HCT116 (cell line): ENCODE data around the gene GSTO1. TPM values are rescaled to one million over a fixed set of nuclear protein-coding genes. Genes with fewer than 3 reads are reported as not detected.

Experiments used
- ATAC-seq: fragments of 200-7000 bp; cut with Tn5 transposase; 2 replicates; pipeline ENCODE4 v1.9.1; 2020; ENCODE audit warnings: mild to moderate bottlenecking, moderate library complexity
- BruUV-seq: library from RNA; stranded (reverse); fragments of 400-500 nt; replicated peaks from 2 replicates; lab custom pipeline; 2021; lab: Mats Ljungman, UMichigan
- CTCF ChIA-PET: fragments of 300-600 bp; sonication (Branson Sonifier 250); formaldehyde crosslinking; loops from one replicate; lab custom pipeline; 2021; ENCODE audit warnings: antibody characterized with exemption; lab: Charles Lee
- POLR2A ChIA-PET: fragments of 300-600, 350-600 bp; sonication (Branson Sonifier 250); formaldehyde crosslinking; loops from one replicate; lab custom pipeline; 2021; ENCODE audit warnings: antibody characterized with exemption; lab: Charles Lee
- RAD21 ChIA-PET, 2 experiments: fragments of 300-600 bp; sonication (Branson Sonifier 250); formaldehyde crosslinking; loops; one replicate each; lab custom pipeline; 2023; ENCODE audit warnings: low total read pairs in 2 of 2; ENCODE audit not compliant: uncharacterized antibody in 2 of 2, unreplicated experiment in 2 of 2, low non-redundant PET in 1 of 2; lab: Charles Lee
- DNase-seq: peaks from one replicate; pipeline ENCODE4 v3.0.0-alpha.2; 2010; ENCODE audit warnings: low read depth, low spot score
- H2AFZ ChIP-seq: fragments of 200-600 bp; shearing (Covaris generic), sonication (generic); 2 replicates; pipeline ENCODE4 v1.6.1; 2017; ENCODE audit warnings: low read depth, mixed run types, mixed read lengths, antibody characterized with exemption, low read length; ENCODE audit not compliant: poor library complexity, severe bottlenecking
- H3K27ac ChIP-seq: 2 replicates; pipeline ENCODE4 v1.5.1; 2012; ENCODE audit warnings: low read depth, low read length
- H3K27me3 ChIP-seq: fragments of 200-600 bp; sonication (generic); 2 replicates; pipeline ENCODE4 v1.6.1; 2016; ENCODE audit warnings: mixed run types, low read length, mixed read lengths; ENCODE audit not compliant: insufficient read depth
- H3K36me3 ChIP-seq, 2 experiments: fragments of 200-500 bp in 1 of 2; fragments of 200-600 bp in 1 of 2; sonication (Bioruptor generic) in 1 of 2; sonication (generic) in 1 of 2; 2 replicates each; pipeline versions ENCODE4 v1.5.1 to v1.6.1; 2014 to 2016; ENCODE audit warnings: low read length in 2 of 2, inconsistent platforms in 1 of 2, mixed read lengths in 1 of 2, mixed run types in 1 of 2; ENCODE audit not compliant: insufficient read depth in 2 of 2, control insufficient read depth in 1 of 2
- H3K4me1 ChIP-seq, 2 experiments: fragments of 200-600 bp in 1 of 2; sonication (generic) in 1 of 2; 2 replicates each; pipeline versions ENCODE4 v1.5.1 to v1.6.1; 2012 to 2017; ENCODE audit warnings: low read length in 2 of 2, inconsistent platforms in 1 of 2, mild to moderate bottlenecking in 1 of 2, mixed read lengths in 1 of 2, mixed run types in 1 of 2, moderate library complexity in 1 of 2; ENCODE audit not compliant: insufficient read depth in 2 of 2, control insufficient read depth in 1 of 2
- H3K4me2 ChIP-seq: fragments of 200-600 bp; sonication (generic); 2 replicates; pipeline ENCODE4 v1.6.1; 2017; ENCODE audit warnings: mixed run types, low read length, mixed read lengths
- H3K4me3 ChIP-seq, 2 experiments: fragments of 200-600 bp in 1 of 2; sonication (generic) in 1 of 2; replicated peaks in 1 of 2; 2 replicates each; pipeline ENCODE4 v1.5.1; 2011 to 2016; ENCODE audit warnings: low read length in 2 of 2, control low read depth in 1 of 2, low read depth in 1 of 2, mild to moderate bottlenecking in 1 of 2, mixed read lengths in 1 of 2, mixed run types in 1 of 2
- H3K79me2 ChIP-seq: fragments of 200-600 bp; sonication (generic); 2 replicates; pipeline ENCODE4 v1.6.1; 2017; ENCODE audit warnings: mild to moderate bottlenecking, mixed run types, low read length, moderate library complexity, mixed read lengths; ENCODE audit not compliant: insufficient read depth
- H3K9ac ChIP-seq: fragments of 200-600 bp; sonication (generic); 2 replicates; pipeline ENCODE4 v1.6.1; 2016; ENCODE audit warnings: low read length, mixed read lengths
- H3K9me2 ChIP-seq: fragments of 200-600 bp; sonication (generic), shearing (Covaris generic); 2 replicates; pipeline ENCODE4 v1.6.1; 2017; ENCODE audit warnings: mixed run types, mild to moderate bottlenecking, moderate library complexity; ENCODE audit not compliant: insufficient read depth
- H3K9me3 ChIP-seq, 2 experiments: fragments of 200-500 bp in 1 of 2; fragments of 200-600 bp in 1 of 2; sonication (Bioruptor generic) in 1 of 2; sonication (generic) in 1 of 2; 2 replicates each; pipeline ENCODE4 v1.6.1; 2014 to 2017; ENCODE audit warnings: low read length in 2 of 2, mixed read lengths in 2 of 2, inconsistent platforms in 1 of 2, low read depth in 1 of 2, mild to moderate bottlenecking in 1 of 2, mixed run types in 1 of 2, moderate library complexity in 1 of 2; ENCODE audit not compliant: control insufficient read depth in 1 of 2, insufficient read depth in 1 of 2
- H4K20me1 ChIP-seq: fragments of 200-600 bp; sonication (generic), shearing (Covaris generic); 2 replicates; pipeline ENCODE4 v1.6.1; 2017; ENCODE audit warnings: mixed run types, mild to moderate bottlenecking, moderate library complexity; ENCODE audit not compliant: insufficient read depth
- ATF3 ChIP-seq: IDR thresholded peaks from 2 replicates; pipeline ENCODE4 v1.6.1; 2012
- CBX3 ChIP-seq: IDR thresholded peaks from 2 replicates; pipeline ENCODE4 v1.6.1; 2012; ENCODE audit warnings: low read depth
- CEBPB ChIP-seq: IDR thresholded peaks from 2 replicates; pipeline ENCODE4 v1.6.1; 2012; ENCODE audit warnings: low read depth
- EGR1 ChIP-seq: IDR thresholded peaks from 2 replicates; pipeline ENCODE4 v1.6.1; 2012; ENCODE audit warnings: low read depth
- ELF1 ChIP-seq: IDR thresholded peaks from 2 replicates; pipeline ENCODE4 v1.6.1; 2012; ENCODE audit warnings: low read depth, borderline replicate concordance
- EZH2 ChIP-seq: fragments of 200-600 bp; sonication (generic); IDR thresholded peaks from 2 replicates; pipeline ENCODE4 v1.6.1; 2017; ENCODE audit warnings: antibody characterized with exemption, mixed run types
- JUND ChIP-seq: IDR thresholded peaks from 2 replicates; pipeline ENCODE4 v1.6.1; 2012
- POLR2AphosphoS5 ChIP-seq: IDR thresholded peaks from 2 replicates; pipeline ENCODE4 v1.6.1; 2011; ENCODE audit warnings: mild to moderate bottlenecking, low read depth, low read length, moderate library complexity
- RAD21 ChIP-seq: IDR thresholded peaks from 2 replicates; pipeline ENCODE4 v1.6.1; 2012; ENCODE audit warnings: low read depth, mild to moderate bottlenecking
- SIN3A ChIP-seq: IDR thresholded peaks from 2 replicates; pipeline ENCODE4 v1.6.1; 2012; ENCODE audit warnings: low read depth
- SP1 ChIP-seq: IDR thresholded peaks from 2 replicates; pipeline ENCODE4 v1.6.1; 2012; ENCODE audit warnings: low read depth
- TCF7L2 ChIP-seq: IDR thresholded peaks from 2 replicates; pipeline ENCODE4 v1.7.0; 2011; ENCODE audit warnings: borderline replicate concordance, inconsistent platforms; ENCODE audit not compliant: insufficient read depth, insufficient read length; ENCODE audit errors: extremely low read depth
- YY1 ChIP-seq: IDR thresholded peaks from 2 replicates; pipeline ENCODE4 v1.6.1; 2011; ENCODE audit warnings: low read length, low read depth, moderate library complexity, mild to moderate bottlenecking; ENCODE audit not compliant: insufficient replicate concordance; ENCODE audit errors: extremely low read depth
- ZBTB33 ChIP-seq: IDR thresholded peaks from 2 replicates; pipeline ENCODE4 v1.6.1; 2011; ENCODE audit warnings: mild to moderate bottlenecking, low read length, moderate library complexity; ENCODE audit not compliant: insufficient replicate concordance; ENCODE audit errors: extremely low read depth
- ZFX ChIP-seq: fragments of 450-650 bp; IDR thresholded peaks from 2 replicates; pipeline ENCODE4 v1.6.1; 2017
- ZNF274 ChIP-seq: fragments of 200-500 bp; sonication (Bioruptor generic); IDR thresholded peaks from 2 replicates; pipeline ENCODE4 v1.6.1; 2014; ENCODE audit warnings: mild to moderate bottlenecking, low read depth, low read length, inconsistent platforms
- intact Hi-C: fragments of 100-400 bp; cut with micrococcal nuclease; formaldehyde crosslinking; loops from 2 replicates; pipeline ENCODE4 v1.10.0; 2022
- total RNA-seq: library from RNA; stranded (reverse); gene quantifications from one replicate; pipeline ENCODE4 v1.2.1, GENCODE V29; 2021; ENCODE audit not compliant: unreplicated experiment

GSTO1 gene
- total RNA-seq, 1 experiment from 2014 or later: 179 TPM

- CTCF ChIA-PET: interaction anchor here (0.8 to 6.7 kb wide), 11 partner anchors 12 to 561 kb away, joined by 3 to 106 read pairs (median 22); partner anchors contain the start of genes CFAP58, GSTO1 and SFR1
- TF ChIP-seq ATF3 (no peak), ZFX (no peak), ELF1 (no peak), EGR1 (no peak), SIN3A (no peak), CBX3 (no peak), SP1 (no peak), CEBPB (no peak), POLR2AphosphoS5 (no peak), ZBTB33 (no peak), ZNF274 (no peak), YY1 (no peak), JUND (no peak), EZH2 (no peak), RAD21 (no peak), TCF7L2 (no peak)
- Histone ChIP-seq H3K27me3 (no peaks in the 10 kb centered on the region), H3K79me2 (peaks cover 39% of the 10 kb centered on the region), H2AFZ (no peak overlapping the region), H3K9ac (no peak overlapping the region), H3K36me3 (peaks cover 8 to 12% of the 10 kb centered on the region in 2 experiments; a peak in 2 of 4 replicates), H3K27ac (no peak overlapping the region), H4K20me1 (no peaks in the 10 kb centered on the region), H3K9me3 (no peaks in the 10 kb centered on the region), H3K9me2 (no peaks in the 10 kb centered on the region; the same call in 1 of the 2 replicates), H3K4me3 (no peak overlapping the region), H3K4me2 (no peak overlapping the region), H3K4me1 (peaks cover 12 to 26% of the 10 kb centered on the region in 2 experiments)
- RAD21 ChIA-PET: no interaction called here
- no TSS peak for BruUV-seq
- intact Hi-C loops: no loop called here
- ATAC-seq: no peak
- no peak for DNase-seq
- POLR2A ChIA-PET: interaction anchor here (1.2 kb wide), 1 partner anchor 64 kb away, joined by 3 read pairs; no protein-coding TSS in a partner anchor
Measured at GRCh38 chr10:104273286-104273685, 18.6 kb downstream of the GSTO1 start.
